Spleen (tissue), 11 donors: ENCODE data around the gene WDCP. TPM values are rescaled to one million over a fixed set of nuclear protein-coding genes. Genes with fewer than 3 reads are reported as not detected.

Experiments
- DNase-seq: peaks from one replicate; pipeline ENCODE4 v3.0.0-alpha.2; 2020
- H3K27ac ChIP-seq, 8 donors: fragments of 200-600 bp; sonication (generic) in 7 of 8; 1 replicate in 4 of 8; 2 replicates in 4 of 8; pipeline versions ENCODE4 v1.5.0 to v1.8.0; 2016 to 2021; ENCODE audit warnings: inconsistent platforms in 4 of 8, mild to moderate bottlenecking in 4 of 8, moderate library complexity in 1 of 8
- H3K27me3 ChIP-seq, 7 donors: fragments of 200-600 bp; sonication (generic) in 6 of 7; replicated peaks in 1 of 7; 1 replicate in 4 of 7; 2 replicates in 3 of 7; pipeline versions ENCODE4 v1.5.0 to v1.8.0; 2016 to 2021; ENCODE audit warnings: inconsistent platforms in 3 of 7, mild to moderate bottlenecking in 1 of 7
- H3K36me3 ChIP-seq, 6 donors: fragments of 200-600 bp; sonication (generic) in 5 of 6; 1 replicate in 4 of 6; 2 replicates in 2 of 6; pipeline versions ENCODE4 v1.5.0 to v1.8.0; 2016 to 2021; ENCODE audit warnings: inconsistent platforms in 2 of 6
- H3K4me1 ChIP-seq, 6 donors: fragments of 200-600 bp; sonication (generic) in 5 of 6; 1 replicate in 3 of 6; 2 replicates in 3 of 6; pipeline versions ENCODE4 v1.5.0 to v1.8.0; 2016 to 2021; ENCODE audit warnings: inconsistent platforms in 3 of 6
- H3K4me3 ChIP-seq, 8 donors: fragments of 200-600 bp; sonication (generic) in 7 of 8; 1 replicate in 4 of 8; 2 replicates in 4 of 8; pipeline versions ENCODE4 v1.5.0 to v1.8.0; 2016 to 2021; ENCODE audit warnings: inconsistent platforms in 4 of 8, mild to moderate bottlenecking in 4 of 8, moderate library complexity in 2 of 8
- H3K9me3 ChIP-seq, 8 donors: fragments of 200-600 bp; sonication (generic) in 7 of 8; 1 replicate in 4 of 8; 2 replicates in 4 of 8; pipeline versions ENCODE4 v1.5.0 to v1.8.0; 2016 to 2021; ENCODE audit warnings: inconsistent platforms in 4 of 8
- CTCF ChIP-seq, 11 experiments: fragments of 200-600 bp in 7 of 11; fragments of 450-650 bp in 4 of 11; sonication (generic) in 4 of 11; IDR thresholded peaks in 8 of 11; conservative IDR thresholded peaks in 3 of 11; 1 replicate in 7 of 11; 2 replicates in 4 of 11; pipeline versions ENCODE4 v1.4.0 to v1.8.0; 2016 to 2021; ENCODE audit warnings: antibody characterized with exemption in 11 of 11, inconsistent platforms in 4 of 11, mild to moderate bottlenecking in 1 of 11
- POLR2A ChIP-seq, 3 donors: fragments of 450-650 bp; IDR thresholded peaks; one replicate each; pipeline ENCODE4 v1.5.1; 2017; ENCODE audit warnings: antibody characterized with exemption in 3 of 3, mild to moderate bottlenecking in 1 of 3
- POLR2AphosphoS5 ChIP-seq, 3 donors: sonication (generic); formaldehyde crosslinking; IDR thresholded peaks; one replicate each; pipeline ENCODE4 v1.5.1; 2017; ENCODE audit warnings: antibody characterized with exemption in 3 of 3
- WGBS, 5 donors: extraction: QIAGEN DNeasy Blood & Tissue Kit in 3 of 5; methylation state at CpG; one replicate each; pipeline versions ENCODE4 v1.1.5 to v1.1.7; 2013 to 2018; 5-methylcytosine and 5-hydroxymethylcytosine counted together
- intact Hi-C: fragments of 100-400 bp; cut with DNase I; formaldehyde crosslinking; loops from one replicate; pipeline ENCODE4 v1.15.0; 2023; ENCODE audit warnings: low total_unique reads
- polyA plus RNA-seq, 3 donors: library from polyadenylated mRNA; stranded (reverse); fragments of 200-250 nt; gene quantifications; one replicate each; pipeline ENCODE4 v1.2.1, GENCODE V29; 2013
- small RNA-seq, 4 donors: library from RNA; depleted of rRNA; stranded (forward); fragments of <200 nt; gene quantifications; one replicate each; pipeline ENCODE3, GENCODE V24; 2016
- total RNA-seq, 7 donors: library from RNA; depleted of rRNA in 3 of 7; stranded (reverse); fragments of >200 nt in 3 of 7; fragmentation: NEBNext Ultra II Directional in 4 of 7; extraction: Animal tissue kit (Norgen Biotek cat#: 25700) in 4 of 7; gene quantifications; one replicate each; pipeline versions ENCODE4 v1.1.0 to v1.2.1, GENCODE V29; 2016 to 2021
- donor health status: healthy with polysubstance abuse.
- donor health status: DM: no; HTN: no; CAD: no; lungs with moderate emphysema.
- donor health status: DM: no; HTN: no; CAD: no.
- donor health status: Bipolar disorder and iron deficiency.
- donor health status: healthy.
- donor health status: DM: no; HTN: no; CAD: no.
- donor health status: DM: yes; HTN: yes; CAD: no.

Gene WDCP
- total and polyA plus RNA-seq, 10 donors, result 2.9 to 13.1 (median 9.0) TPM

- H3K4me1 ChIP-seq, result no peaks in the 10 kb centered on the region
- H3K27ac ChIP-seq, result no peak overlapping the region
- no peak for DNase-seq
- no peaks in the 10 kb centered on the region for H3K27me3 ChIP-seq
- WGBS, 5 donors, result 96 to 99% (median 97%) methylated on average over 8 of the region's 8 CpGs
- TF ChIP-seq CTCF (IDR thresholded peaks at IDR 0.05 in 8 of 11, conservative IDR thresholded peaks at IDR 0.05 in 3 of 11) (no peak), POLR2A (IDR thresholded peaks at IDR 0.05) (no peak), POLR2AphosphoS5 (IDR thresholded peaks at IDR 0.05) (no peak)
- no peak overlapping the region for H3K4me3 ChIP-seq
- intact Hi-C loops, result no loop called here
- no peaks in the 10 kb centered on the region for H3K9me3 ChIP-seq
- H3K36me3 ChIP-seq, result peaks cover 0 to 18% (median 0%) of the 10 kb centered on the region in 6 donors
Measured at GRCh38 chr2:23993736-23994269, 53.4 kb downstream of the WDCP start.

- H3K36me3 ChIP-seq, result peaks cover 0 to 12% (median 0%) of the 10 kb centered on the region in 6 donors
- intact Hi-C loops, result no loop called here
- no peaks in the 10 kb centered on the region for H3K4me1 ChIP-seq
- H3K4me3 ChIP-seq, result no peak overlapping the region
- 86 to 93% (median 88%) methylated on average over 1 of the region's 1 CpG for WGBS, 5 donors
- H3K27ac ChIP-seq, result no peak overlapping the region
- TF ChIP-seq CTCF (IDR thresholded peaks at IDR 0.05 in 8 of 11, conservative IDR thresholded peaks at IDR 0.05 in 3 of 11), result no peak
- TF ChIP-seq POLR2AphosphoS5 (IDR thresholded peaks at IDR 0.05), result no peak
- TF ChIP-seq POLR2A (IDR thresholded peaks at IDR 0.05), result no peak
- H3K9me3 ChIP-seq, result no peaks in the 10 kb centered on the region
- no peaks in the 10 kb centered on the region for H3K27me3 ChIP-seq
- DNase-seq, result no peak
Measured at GRCh38 chr2:23992931-23993330, 54.3 kb downstream of the WDCP start.

GRCh38 chr2:23988371-23988770, 58.8 kb downstream of the WDCP start:
- intact Hi-C loops, result no loop called here
- TF ChIP-seq CTCF (IDR thresholded peaks at IDR 0.05 in 8 of 11, conservative IDR thresholded peaks at IDR 0.05 in 3 of 11), result peak in 3 of 11 experiments; percentile 18 to 30 (median 23)
- TF ChIP-seq POLR2A (IDR thresholded peaks at IDR 0.05), result no peak
- WGBS, 5 donors, result 50 to 65% (median 59%) methylated on average over 2 of the region's 2 CpGs
- H3K4me1 ChIP-seq, result no peaks in the 10 kb centered on the region
- H3K36me3 ChIP-seq, result peaks cover 0 to 53% (median 20%) of the 10 kb centered on the region in 6 donors
- no peaks in the 10 kb centered on the region for H3K27me3 ChIP-seq
- no peak overlapping the region for H3K27ac ChIP-seq
- no peak for DNase-seq
- H3K9me3 ChIP-seq, result no peaks in the 10 kb centered on the region
- no peak overlapping the region for H3K4me3 ChIP-seq

Small RNAs within 50 kb of the gene (small RNA-seq; reads per million reads assigned to genes)
- gene RN7SL610P (0 reads per million in 4 donors), gene RNU6-370P (0 reads per million in 4 donors)

Other genes starting within 250 kb of the WDCP start
- 10 to 100 TPM; 33.4 to 61.2 (median 37.9) TPM for gene ATAD2B, start 120.3 kb downstream of the WDCP start, total RNA-seq
- gene ATAD2B, start 120.3 kb downstream of the WDCP start, polyA plus RNA-seq, result 1 to 10 TPM; 4.4 to 4.8 (median 4.5) TPM
- 10 to 100 TPM in 1 of 7 donors, 1 to 10 TPM in 6; 8.2 to 12.4 (median 9.2) TPM for gene UBXN2A, start 106.9 kb downstream of the WDCP start, total RNA-seq
- 1 to 10 TPM; 4.3 to 6.6 (median 4.4) TPM for gene UBXN2A, start 106.9 kb downstream of the WDCP start, polyA plus RNA-seq
- 1 to 10 TPM in 4 of 7 donors, under 1 TPM in 3; 0.32 to 3.1 (median 1.0) TPM for gene MFSD2B, start 37.3 kb downstream of the WDCP start, total RNA-seq
- under 1 TPM; 0.09 to 0.29 (median 0.13) TPM for gene MFSD2B, start 37.3 kb downstream of the WDCP start, polyA plus RNA-seq
- 1 to 10 TPM; 2.4 to 5.1 (median 3.8) TPM for gene FKBP1B, start 2.4 kb upstream of the WDCP start, total RNA-seq
- 1 to 10 TPM; 2.6 to 3.9 (median 3.3) TPM for gene FKBP1B, start 2.4 kb upstream of the WDCP start, polyA plus RNA-seq
- 10 to 100 TPM; 47.2 to 71.1 (median 55.4) TPM for gene SF3B6, start 28.9 kb upstream of the WDCP start, total RNA-seq
- gene SF3B6, start 28.9 kb upstream of the WDCP start, polyA plus RNA-seq, result 100 to 1,000 TPM in 2 of 3 donors, 10 to 100 TPM in 1; 67.5 to 114 (median 107) TPM
- gene TP53I3, start 37.4 kb upstream of the WDCP start, total RNA-seq, result 10 to 100 TPM in 2 of 7 donors, 1 to 10 TPM in 5; 7.1 to 16.4 (median 8.8) TPM
- gene TP53I3, start 37.4 kb upstream of the WDCP start, polyA plus RNA-seq, result 10 to 100 TPM; 12.0 to 17.6 (median 12.3) TPM
- gene PFN4, start 75.9 kb upstream of the WDCP start, total RNA-seq, result 1 to 10 TPM in 1 of 7 donors, under 1 TPM in 2, not detected in 4; 0.60 to 1.2 (median 0.89) TPM
- 1 to 10 TPM in 1 of 3 donors, under 1 TPM in 2; 0.35 to 1.3 (median 0.55) TPM for gene PFN4, start 75.9 kb upstream of the WDCP start, polyA plus RNA-seq
- 10 to 100 TPM; 18.7 to 37.7 (median 32.4) TPM for gene FAM228B, start 76.1 kb upstream of the WDCP start, total RNA-seq
- 10 to 100 TPM; 12.8 to 26.5 (median 17.0) TPM for gene FAM228B, start 76.1 kb upstream of the WDCP start, polyA plus RNA-seq
- gene FAM228A, start 127.7 kb upstream of the WDCP start, total RNA-seq, result 1 to 10 TPM in 4 of 7 donors, under 1 TPM in 3; 0.27 to 1.9 (median 1.2) TPM
- gene FAM228A, start 127.7 kb upstream of the WDCP start, polyA plus RNA-seq, result under 1 TPM; 0.21 to 0.80 (median 0.26) TPM